CD4-positive, alpha-beta T cell (primary cell): ENCODE data around the gene MAN1C1. TPM values are rescaled to one million over a fixed set of nuclear protein-coding genes. Genes with fewer than 3 reads are reported as not detected.

Experiments
- ATAC-seq: fragments of 200-7000 bp; cut with Tn5 transposase; one replicate; pipeline ENCODE4 v1.10.0; 2022; ENCODE audit warnings: mild to moderate bottlenecking; ENCODE audit not compliant: poor library complexity
- CTCF ChIA-PET: fragments of 350-600 bp; sonication (Branson Sonifier 250); formaldehyde crosslinking; loops from one replicate; lab custom pipeline; 2021; ENCODE audit warnings: antibody characterized with exemption, inconsistent platforms; lab: Charles Lee
- POLR2A ChIA-PET: fragments of 350-600 bp; sonication (Branson Sonifier 250); formaldehyde crosslinking; loops from one replicate; lab custom pipeline; 2021; ENCODE audit warnings: antibody characterized with exemption, inconsistent platforms; lab: Charles Lee
- DNase-seq, 14 experiments: peaks; one replicate each; pipeline ENCODE4 v3.0.0-alpha.2; 2013 to 2020; ENCODE audit warnings: mixed read lengths in 2 of 14
- H3K27ac ChIP-seq, 2 donors: one replicate each; pipeline versions ENCODE4 v1.5.1 to v1.7.0; 2013; ENCODE audit warnings: low read length in 2 of 2, low read depth in 1 of 2, mild to moderate bottlenecking in 1 of 2
- H3K27me3 ChIP-seq, 2 experiments: 1 replicate in 1 of 2; 2 replicates in 1 of 2; pipeline versions ENCODE4 v1.6.1 to v1.7.0; 2013; ENCODE audit warnings: low read length in 2 of 2, control low read depth in 1 of 2, mild to moderate bottlenecking in 1 of 2, moderate library complexity in 1 of 2; ENCODE audit not compliant: insufficient read depth in 2 of 2, control insufficient read depth in 1 of 2
- H3K36me3 ChIP-seq: one replicate; pipeline ENCODE4 v1.6.1; 2013; ENCODE audit warnings: low read length, control low read depth; ENCODE audit not compliant: insufficient read depth
- H3K4me1 ChIP-seq: one replicate; pipeline ENCODE4 v1.6.1; 2013; ENCODE audit warnings: low read length, control low read depth; ENCODE audit not compliant: insufficient read depth
- H3K4me3 ChIP-seq: one replicate; pipeline ENCODE4 v1.5.1; 2013; ENCODE audit warnings: mild to moderate bottlenecking, low read length, moderate library complexity
- H3K9me3 ChIP-seq, 2 experiments: 1 replicate in 1 of 2; 2 replicates in 1 of 2; pipeline versions ENCODE4 v1.6.1 to v1.7.0; 2013; ENCODE audit warnings: low read length in 2 of 2, mild to moderate bottlenecking in 2 of 2, control low read depth in 1 of 2, moderate library complexity in 1 of 2; ENCODE audit not compliant: control insufficient read depth in 1 of 2, insufficient read depth in 1 of 2
- H3K27ac Mint-ChIP-seq: one replicate; pipeline ENCODE4 v1.8.0; 2020; ENCODE audit warnings: mixed read lengths
- H3K27me3 Mint-ChIP-seq: one replicate; pipeline ENCODE4 v1.8.0; 2021; ENCODE audit warnings: mixed read lengths
- H3K36me3 Mint-ChIP-seq: one replicate; pipeline ENCODE4 v1.8.0; 2021; ENCODE audit warnings: low read depth, mixed read lengths
- H3K4me1 Mint-ChIP-seq: one replicate; pipeline ENCODE4 v1.8.0; 2021; ENCODE audit warnings: low read depth, mixed read lengths
- H3K4me3 Mint-ChIP-seq: one replicate; pipeline ENCODE4 v1.8.0; 2020; ENCODE audit warnings: mild to moderate bottlenecking, mixed read lengths
- H3K9me3 Mint-ChIP-seq: one replicate; pipeline ENCODE4 v1.8.0; 2020; ENCODE audit warnings: mixed read lengths
- CTCF ChIP-seq: fragments of 200-600 bp; IDR thresholded peaks from one replicate; pipeline ENCODE4 v1.8.0; 2022; ENCODE audit warnings: antibody characterized with exemption, mild to moderate bottlenecking
- intact Hi-C, 2 experiments: fragments of 100-400 bp; cut with DNase I in 1 of 2; cut with micrococcal nuclease in 1 of 2; formaldehyde crosslinking; loops; one replicate each; pipeline versions ENCODE4 v1.15.1 to v1.9.0; 2023 to 2025; cut with DNase I, micrococcal nuclease
- total RNA-seq, 174 experiments: library from RNA in 2 of 174; stranded (reverse) in 2 of 174; gene quantifications; one replicate each; pipeline ENCODE4 v1.2.3 and lab custom pipeline; 2021 to 2026

The MAN1C1 gene
- total RNA-seq, 2 experiments from 2014 or later, result 44.4 to 46.9 TPM

- Mint-ChIP-seq H3K36me3 (peaks cover 70% of the 10 kb centered on the region), H3K4me1 (peaks cover 19% of the 10 kb centered on the region), H3K27ac (no peak overlapping the region), H3K27me3 (no peaks in the 10 kb centered on the region), H3K9me3 (no peaks in the 10 kb centered on the region), H3K4me3 (no peak overlapping the region)
- intact Hi-C loops, result no loop called here
- H3K27me3 ChIP-seq, result no peaks in the 10 kb centered on the region
- no peak overlapping the region for H3K4me3 ChIP-seq
- ChIA-PET POLR2A (no interaction called here), CTCF (no interaction called here)
- H3K27ac ChIP-seq, result no peak overlapping the region
- H3K36me3 ChIP-seq, result peaks cover 58% of the 10 kb centered on the region
- H3K9me3 ChIP-seq, result no peaks in the 10 kb centered on the region
- no peak for ATAC-seq
- H3K4me1 ChIP-seq, result peaks cover 4% of the 10 kb centered on the region
- DNase-seq, result no peak
- no peak for TF ChIP-seq CTCF
Measured at GRCh38 chr1:25833158-25833557, 216.6 kb downstream of the MAN1C1 start.

Other genes with a start within 250 kb of the MAN1C1 start
- gene RHCE, start 196.0 kb upstream of the MAN1C1 start, total RNA-seq, result 1 to 10 TPM in 1 of 2 experiments, under 1 TPM in 1; 0.25 to 1.1 TPM
- gene MACO1, start 185.9 kb upstream of the MAN1C1 start, total RNA-seq, result 10 to 100 TPM; 24.1 to 24.9 TPM
- gene LDLRAP1, start 73.2 kb upstream of the MAN1C1 start, total RNA-seq, result 10 to 100 TPM; 70.5 to 73.5 TPM
- 10 to 100 TPM; 25.3 to 25.7 TPM for gene SELENON, start 183.4 kb downstream of the MAN1C1 start, total RNA-seq
- 10 to 100 TPM; 25.5 to 28.0 TPM for gene MTFR1L, start 203.2 kb downstream of the MAN1C1 start, total RNA-seq
- not detected for gene AUNIP, start 242.7 kb downstream of the MAN1C1 start, total RNA-seq